GM18498 (cell line): ENCODE data around the gene HAPLN3.

Source experiments
- ATAC-seq: cut with Tn5 transposase; IDR thresholded peaks from one replicate; pipeline ENCODE4 v1.9.1; 2021; ENCODE audit warnings: mild to moderate bottlenecking, moderate library complexity; ENCODE audit not compliant: unreplicated experiment

HAPLN3 gene

GRCh38 chr15:88864861-88865497 is 30.4 kb downstream of the HAPLN3 start:
- no peak for ATAC-seq

- ATAC-seq = no peak
These were observed 31.9 kb downstream of the HAPLN3 start for GRCh38 chr15:88863412-88863811.

- no peak for ATAC-seq
These were observed 35.1 kb downstream of the HAPLN3 start for GRCh38 chr15:88860212-88860611.

DNA sequence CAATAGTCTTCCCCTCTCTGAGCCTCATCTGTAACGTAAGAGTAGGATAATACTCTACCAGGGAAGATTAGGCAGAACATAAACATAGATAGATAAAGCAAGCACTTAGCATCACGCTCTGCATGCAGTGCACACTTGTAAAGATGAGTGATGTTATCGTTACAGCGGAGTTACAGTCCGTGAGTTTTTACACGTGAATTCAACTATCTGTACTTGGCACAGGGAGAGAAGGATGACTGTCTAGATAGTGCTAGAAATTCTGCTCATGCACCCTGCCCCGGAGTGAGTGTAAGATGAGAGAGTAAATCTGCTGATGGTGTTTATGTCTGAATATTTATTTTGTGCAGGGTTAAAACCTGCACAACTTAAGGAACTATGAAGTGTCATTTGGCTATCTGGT is 35.8 kb downstream of the HAPLN3 start:
- ATAC-seq = no peak

DNA sequence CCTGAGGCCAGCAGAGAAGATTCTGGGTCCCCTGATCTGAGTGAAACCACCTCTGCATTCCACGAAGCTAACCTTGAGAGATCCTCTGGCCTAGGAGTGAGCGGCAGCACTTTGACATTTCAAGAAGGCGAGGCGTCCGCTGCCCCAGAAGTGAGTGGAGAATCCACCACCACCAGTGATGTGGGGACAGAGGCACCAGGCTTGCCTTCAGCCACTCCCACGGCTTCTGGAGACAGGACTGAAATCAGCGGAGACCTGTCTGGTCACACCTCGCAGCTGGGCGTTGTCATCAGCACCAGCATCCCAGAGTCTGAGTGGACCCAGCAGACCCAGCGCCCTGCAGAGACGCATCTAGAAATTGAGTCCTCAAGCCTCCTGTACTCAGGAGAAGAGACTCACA is 36.4 kb downstream of the HAPLN3 start:
- ATAC-seq = no peak

- no peak for ATAC-seq
These were observed 42.9 kb downstream of the HAPLN3 start for GRCh38 chr15:88852476-88852875.

DNA sequence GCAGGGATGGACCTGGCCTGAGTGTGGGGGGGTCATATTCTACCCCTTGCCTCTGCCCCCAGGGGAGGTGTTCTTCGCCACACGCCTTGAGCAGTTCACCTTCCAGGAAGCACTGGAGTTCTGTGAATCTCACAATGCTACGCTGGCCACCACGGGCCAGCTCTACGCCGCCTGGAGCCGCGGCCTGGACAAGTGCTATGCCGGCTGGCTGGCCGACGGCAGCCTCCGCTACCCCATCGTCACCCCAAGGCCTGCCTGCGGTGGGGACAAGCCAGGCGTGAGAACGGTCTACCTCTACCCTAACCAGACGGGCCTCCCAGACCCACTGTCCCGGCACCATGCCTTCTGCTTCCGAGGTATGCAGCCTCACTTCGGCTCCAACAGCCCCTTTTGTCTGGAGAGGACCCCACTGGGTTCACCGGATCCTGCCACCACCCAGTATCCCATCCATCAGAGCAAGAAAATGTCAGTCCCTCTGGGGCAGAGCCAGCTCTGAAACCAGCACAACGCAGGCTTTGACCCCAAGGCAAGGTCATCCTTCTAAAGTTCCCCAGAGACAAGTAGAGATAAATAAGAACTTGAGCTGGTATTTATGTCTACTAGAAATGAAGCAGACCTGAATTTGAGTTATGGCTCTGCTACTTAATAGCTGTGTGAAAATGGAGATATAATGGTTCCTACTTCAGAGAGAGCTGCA is 45.8 kb downstream of the HAPLN3 start:
- ATAC-seq = no peak

DNA sequence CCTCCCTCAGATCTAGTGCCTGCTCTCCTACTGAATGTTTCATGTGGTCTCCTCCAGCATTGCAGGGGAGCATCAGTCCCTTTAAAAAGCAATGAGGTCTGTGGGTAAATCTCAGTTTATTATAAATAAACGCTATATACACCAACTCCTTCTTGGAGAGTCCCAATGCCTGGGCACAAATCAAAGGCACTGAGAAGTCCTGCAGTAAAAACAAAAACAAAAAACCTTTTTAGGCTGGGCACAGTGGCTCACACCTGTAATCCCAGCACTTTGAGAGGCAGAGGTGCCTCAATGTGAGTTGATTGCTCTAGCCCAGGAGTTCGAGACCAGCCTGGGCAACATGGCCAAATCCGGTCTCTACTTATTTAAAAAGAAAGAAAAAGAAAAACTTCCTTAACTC is 47.1 kb downstream of the HAPLN3 start:
- ATAC-seq = no peak

DNA sequence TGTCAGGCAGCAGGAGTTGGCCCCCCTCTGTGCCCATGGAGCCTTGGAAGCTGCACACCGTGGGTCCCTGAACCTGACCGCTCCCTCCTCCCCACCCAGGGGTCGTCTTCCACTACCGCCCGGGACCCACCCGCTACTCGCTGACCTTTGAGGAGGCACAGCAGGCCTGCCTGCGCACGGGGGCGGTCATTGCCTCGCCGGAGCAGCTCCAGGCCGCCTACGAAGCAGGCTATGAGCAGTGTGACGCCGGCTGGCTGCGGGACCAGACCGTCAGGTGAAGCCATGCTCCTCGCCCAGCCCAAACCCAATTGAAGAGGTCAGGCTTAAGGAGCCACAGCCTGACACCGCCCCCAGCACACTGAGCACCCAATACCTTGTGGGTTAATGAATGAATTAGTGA is 48.2 kb downstream of the HAPLN3 start:
- no peak for ATAC-seq

- no peak for ATAC-seq
These were observed 49.7 kb downstream of the HAPLN3 start for GRCh38 chr15:88845616-88846015.

- no peak for ATAC-seq
These were observed 50.5 kb downstream of the HAPLN3 start for GRCh38 chr15:88844749-88845386.

- ATAC-seq = no peak
These were observed 52.0 kb downstream of the HAPLN3 start for GRCh38 chr15:88843334-88843733.

DNA sequence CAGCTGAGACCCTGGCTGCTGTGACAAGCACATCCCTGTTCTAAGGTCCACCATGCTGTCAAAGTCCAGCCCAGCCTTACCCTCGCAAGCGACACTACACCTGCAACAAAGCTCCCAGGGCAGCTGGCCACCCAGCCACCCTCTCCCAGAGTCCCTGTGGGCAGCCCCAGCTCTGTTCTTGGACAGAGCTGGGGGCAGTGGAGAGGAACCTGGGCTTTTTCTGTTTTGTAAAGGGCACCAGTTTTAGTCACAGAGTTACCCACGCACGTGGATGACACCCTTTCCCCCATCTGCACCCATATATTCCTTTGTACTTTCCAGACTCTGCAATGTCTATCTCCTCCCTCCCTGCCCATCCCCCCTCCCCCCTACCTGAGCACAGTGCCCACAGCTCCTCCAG is 53.2 kb downstream of the HAPLN3 start:
- no peak for ATAC-seq

DNA sequence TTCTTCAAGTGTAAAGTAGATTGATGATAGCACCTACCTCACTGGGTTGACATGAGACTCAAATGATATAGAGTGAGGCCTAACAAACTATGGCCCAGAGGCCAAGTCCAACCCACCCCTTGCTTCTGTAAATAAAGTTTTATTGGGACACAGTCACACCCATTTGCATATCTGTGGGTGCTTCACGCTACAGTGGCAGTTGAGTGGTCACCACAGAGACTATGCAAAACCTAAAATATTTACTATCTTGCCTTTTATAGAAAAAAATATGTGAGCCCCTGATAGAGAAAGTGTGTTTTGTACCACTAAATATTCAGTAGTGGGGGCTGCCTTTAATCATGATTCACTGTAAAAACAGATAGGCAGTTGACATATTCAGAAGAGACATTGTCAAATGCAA is 54.1 kb downstream of the HAPLN3 start:
- ATAC-seq = no peak

DNA sequence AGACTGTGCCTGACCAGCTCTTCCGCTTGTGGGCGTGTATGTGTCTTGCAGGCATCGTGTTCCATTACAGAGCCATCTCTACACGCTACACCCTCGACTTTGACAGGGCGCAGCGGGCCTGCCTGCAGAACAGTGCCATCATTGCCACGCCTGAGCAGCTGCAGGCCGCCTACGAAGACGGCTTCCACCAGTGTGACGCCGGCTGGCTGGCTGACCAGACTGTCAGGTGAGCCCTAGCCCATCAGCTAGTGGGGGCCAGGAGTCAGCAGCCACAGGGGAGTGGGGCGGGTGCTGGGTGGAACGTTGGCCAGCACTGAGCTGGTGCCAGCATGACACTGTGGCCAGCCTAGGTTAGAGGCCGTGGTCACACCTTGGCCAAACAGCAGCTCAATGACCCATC is 55.4 kb downstream of the HAPLN3 start:
- ATAC-seq = no peak

- no peak for ATAC-seq
These were observed 56.2 kb downstream of the HAPLN3 start for GRCh38 chr15:88839146-88839545.

DNA sequence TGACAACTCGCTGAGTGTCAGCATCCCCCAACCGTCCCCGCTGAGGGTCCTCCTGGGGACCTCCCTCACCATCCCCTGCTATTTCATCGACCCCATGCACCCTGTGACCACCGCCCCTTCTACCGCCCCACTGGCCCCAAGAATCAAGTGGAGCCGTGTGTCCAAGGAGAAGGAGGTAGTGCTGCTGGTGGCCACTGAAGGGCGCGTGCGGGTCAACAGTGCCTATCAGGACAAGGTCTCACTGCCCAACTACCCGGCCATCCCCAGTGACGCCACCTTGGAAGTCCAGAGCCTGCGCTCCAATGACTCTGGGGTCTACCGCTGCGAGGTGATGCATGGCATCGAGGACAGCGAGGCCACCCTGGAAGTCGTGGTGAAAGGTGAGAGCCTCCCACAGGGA is 56.7 kb downstream of the HAPLN3 start:
- no peak for ATAC-seq

GRCh38 chr15:88835646-88836045 is 59.7 kb downstream of the HAPLN3 start:
- no peak for ATAC-seq

- ATAC-seq = no peak
These were observed 60.2 kb downstream of the HAPLN3 start for GRCh38 chr15:88835119-88835518.

- ATAC-seq = no peak
These were observed 61.0 kb downstream of the HAPLN3 start for GRCh38 chr15:88834211-88834812.

- no peak for ATAC-seq
These were observed 61.6 kb downstream of the HAPLN3 start for GRCh38 chr15:88833731-88834100.
